Measurements from ENCODE around the gene CISH.

The CISH gene

DNA sequence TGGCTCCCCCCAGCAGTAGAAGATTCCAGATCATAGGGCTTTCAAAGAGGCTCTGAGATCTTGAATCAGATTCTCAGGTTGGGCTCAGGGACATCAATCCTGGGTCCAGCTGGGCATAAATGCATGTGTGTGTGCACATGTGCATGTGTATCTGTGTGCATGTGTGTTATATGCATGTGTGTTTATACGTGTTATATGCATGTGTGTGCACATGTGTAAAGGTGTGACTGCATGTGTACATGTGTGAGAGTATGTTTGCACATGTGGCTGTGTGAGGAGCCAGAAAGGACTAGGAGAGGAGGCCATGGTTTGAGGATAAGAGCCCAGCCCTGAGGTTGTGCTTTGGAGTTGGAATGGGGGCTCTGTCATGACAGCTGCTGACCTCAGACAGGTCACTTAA is 3.6 kb upstream of the CISH start:
- no peak for DNase-seq

DNA sequence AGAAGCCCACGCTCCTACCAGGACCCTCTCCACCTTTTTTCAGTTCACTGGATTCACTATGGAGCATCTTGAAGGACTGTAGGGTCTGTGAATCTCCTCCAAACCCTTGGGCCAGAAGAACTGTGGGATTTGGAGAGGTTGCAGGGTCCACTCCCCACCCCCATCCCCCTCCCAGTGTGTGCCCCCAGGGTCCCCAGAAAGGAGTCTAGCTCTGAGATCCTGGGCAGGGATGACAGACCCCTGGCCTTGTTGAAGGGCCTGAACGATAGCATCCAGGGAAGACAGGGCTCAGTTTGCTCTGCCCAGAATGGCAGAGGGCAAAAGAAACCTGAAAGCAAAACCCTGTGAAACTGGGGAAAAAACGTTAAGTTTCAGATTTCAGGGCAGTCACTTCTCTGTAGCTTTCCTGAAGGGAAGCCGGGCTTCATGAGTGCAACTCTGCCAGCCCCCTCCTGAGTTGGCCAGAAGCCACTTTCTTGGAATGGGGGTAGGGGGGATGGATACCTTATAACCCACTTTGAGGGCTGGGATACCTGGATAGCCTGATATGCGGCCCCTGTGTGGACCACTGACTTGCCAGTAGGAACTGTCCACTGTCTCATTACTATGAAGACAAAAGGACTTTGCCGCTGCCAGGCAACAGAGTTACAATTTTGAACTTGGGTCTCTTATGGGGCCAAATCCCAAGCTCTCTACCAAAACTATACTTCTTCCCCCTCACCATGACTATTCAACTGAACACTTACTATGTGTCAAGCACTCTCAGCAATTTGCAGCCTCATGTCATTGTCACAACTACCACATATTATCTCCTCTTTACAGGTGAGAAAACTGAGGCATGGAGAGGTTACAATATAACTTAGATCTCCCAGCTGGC is 1.6 kb upstream of the CISH start:
- DNase-seq: no peak

DNA sequence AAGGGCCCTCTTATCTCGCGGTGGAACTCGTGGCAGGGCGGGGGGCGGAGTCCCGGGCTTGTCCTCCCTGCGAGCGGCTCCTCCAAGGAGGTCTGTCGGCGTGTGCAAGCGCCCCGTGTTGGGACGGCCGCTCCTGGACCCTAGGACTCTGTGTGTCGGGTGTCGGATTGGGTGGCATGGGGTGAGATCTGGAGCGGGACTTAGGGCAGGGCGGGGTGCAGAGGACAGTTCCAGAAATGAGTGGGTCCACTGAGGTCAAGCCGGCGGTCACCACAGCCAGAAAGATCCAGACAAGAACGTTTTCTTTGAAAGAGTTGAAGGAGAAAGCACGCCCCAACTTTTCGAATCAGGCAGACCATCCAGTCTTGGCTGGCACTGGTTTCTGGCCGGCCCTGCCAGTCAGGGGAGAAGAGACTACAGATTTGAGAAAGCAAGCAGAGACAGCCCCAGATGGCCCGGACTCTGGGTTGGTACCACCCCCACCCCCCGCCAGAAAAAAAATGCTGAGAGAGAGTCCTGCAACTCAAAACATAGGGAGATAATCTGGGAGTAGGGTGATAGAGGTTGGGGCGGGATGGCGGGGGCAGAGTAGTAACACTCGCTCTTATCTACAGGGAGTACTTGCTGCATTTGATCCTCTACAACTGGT is 784 bp upstream of the CISH start:
- no peak for DNase-seq

DNA sequence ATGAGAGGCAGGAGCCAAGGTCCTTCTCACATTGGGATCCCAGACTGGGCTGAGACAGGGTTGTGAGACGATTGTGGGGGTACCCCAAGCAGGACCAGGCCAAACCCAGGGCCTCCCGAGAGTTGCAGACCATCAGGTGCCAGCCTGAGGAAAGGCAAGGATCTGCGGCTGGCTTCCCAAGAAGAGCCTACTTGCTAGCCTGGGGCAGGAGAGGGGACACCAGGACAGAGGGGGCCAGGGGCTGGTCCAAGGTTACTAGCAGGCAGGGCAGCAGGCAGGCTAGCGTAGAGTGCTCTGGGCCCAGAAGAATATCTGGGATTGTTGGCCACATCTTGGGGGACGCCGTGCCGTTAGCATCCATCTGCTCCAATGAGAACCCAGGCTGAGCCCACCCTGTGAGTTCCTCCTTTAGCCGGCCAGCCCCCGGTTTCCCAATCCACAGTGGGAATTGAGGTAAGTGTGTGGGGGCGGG is 546 bp downstream of the CISH start:
- no peak for DNase-seq

GRCh38 chr3:50610181-50610971 is 1.2 kb downstream of the CISH start:
- no peak for DNase-seq

DNA sequence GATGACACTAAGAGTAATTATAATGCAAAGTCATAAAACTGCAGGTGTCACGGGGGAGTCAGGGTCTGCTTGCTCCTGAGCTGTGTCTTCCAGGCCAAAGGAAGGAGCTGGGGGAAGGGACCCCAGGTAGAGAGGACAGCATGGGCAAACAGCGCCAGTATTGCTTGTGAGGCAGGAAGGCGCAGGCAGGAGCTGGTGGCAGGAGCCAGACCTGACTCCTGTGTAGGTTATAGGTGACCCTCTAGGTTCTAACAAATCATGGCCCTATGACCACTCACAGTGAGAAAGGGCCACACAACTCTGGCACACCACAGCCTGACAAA is 1.9 kb downstream of the CISH start:
- DNase-seq: no peak

DNA sequence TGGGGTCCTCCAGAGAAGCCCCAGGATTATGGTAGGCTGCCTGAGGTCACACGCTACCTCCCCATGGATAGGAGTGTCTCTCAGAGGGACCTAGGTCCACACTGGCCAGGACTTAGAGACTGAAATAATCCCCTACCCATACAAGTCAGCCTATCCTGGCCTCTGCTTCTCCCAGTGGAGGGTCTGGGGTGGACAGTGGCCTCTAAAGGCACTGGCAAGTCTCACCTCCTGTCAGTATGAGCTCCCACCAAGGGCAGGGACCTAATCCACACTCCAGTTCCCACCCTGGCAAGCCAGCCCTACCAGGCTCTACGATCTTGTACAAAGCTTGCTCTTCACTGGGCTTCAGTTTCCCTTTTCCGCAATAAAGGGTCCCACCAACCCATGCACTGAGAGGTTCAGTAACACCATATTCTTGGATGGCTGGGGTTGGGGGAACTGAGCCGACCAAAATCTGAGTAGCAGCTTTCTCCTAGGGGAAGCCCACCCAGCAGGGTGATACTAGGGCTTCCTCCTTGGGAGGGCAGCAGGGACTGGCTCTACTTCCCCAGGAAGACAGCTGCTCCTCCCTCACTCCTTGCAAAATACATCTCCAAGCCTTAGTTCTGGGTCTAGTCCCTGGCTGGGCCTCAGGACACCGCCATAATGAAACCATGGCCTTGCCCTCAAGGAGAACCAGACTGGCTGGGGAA is 2.4 kb downstream of the CISH start:
- DNase-seq: no peak

GRCh38 chr3:50608278-50608677 is 3.3 kb downstream of the CISH start:
- no peak for DNase-seq

DNA sequence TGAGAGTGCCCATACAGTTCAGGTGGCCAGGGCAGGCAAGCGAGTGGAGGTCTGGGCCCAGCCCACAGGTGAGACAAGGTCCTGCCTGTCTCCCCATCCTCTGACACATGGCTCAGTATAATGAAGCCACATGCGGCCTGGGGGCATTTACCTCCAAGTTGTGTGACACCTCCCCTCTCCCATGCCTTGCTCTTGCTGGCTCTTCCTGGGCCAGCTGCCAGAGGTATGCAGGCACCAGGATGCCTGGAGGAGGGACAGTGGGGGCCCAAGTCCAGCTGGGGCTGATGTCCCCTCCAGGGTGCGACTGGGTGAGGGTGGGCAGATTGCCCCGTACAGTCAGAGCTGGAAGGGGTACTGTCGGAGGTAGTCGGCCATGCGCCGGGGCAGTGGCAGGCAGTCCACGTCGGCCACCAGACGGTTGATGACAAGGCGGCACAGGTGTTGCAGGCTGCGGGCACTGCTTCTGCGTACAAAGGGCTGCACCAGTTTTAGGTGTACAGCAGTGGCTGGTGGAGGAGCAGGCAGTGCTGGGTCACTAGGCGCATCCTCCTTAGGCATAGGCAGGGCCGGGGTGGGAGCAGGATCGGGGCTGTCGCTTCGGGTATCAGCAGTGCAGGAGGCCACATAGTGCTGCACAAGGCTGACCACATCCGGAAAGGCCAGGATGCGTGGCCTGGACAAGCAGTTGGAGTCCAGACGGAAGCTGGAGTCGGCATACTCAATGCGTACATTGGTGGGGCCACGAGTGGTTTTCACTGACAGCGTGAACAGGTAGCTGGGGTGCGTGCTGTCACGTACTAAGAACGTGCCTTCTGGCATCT is 4.1 kb downstream of the CISH start:
- DNase-seq: no peak

DNA sequence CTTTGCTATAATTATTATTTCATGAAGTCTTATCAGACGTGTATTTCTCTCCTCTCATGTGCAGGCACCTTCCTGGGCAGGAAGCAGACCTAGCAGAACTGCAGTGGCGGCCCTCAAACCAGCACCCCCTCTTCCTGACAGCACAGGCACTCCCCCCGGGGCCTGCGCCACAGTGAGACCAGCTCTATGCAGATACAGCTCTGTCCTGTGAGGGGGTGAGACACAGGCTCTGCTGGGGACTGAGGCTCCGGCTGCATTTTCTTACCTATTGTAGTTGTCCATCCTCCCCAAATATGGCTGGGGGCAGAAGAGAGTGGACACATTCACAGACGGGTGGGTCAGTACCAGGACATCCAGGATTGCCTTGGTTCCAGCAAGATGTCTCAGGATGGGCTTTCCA is 5.0 kb downstream of the CISH start:
- DNase-seq: no peak

- no peak for DNase-seq
These were observed 5.7 kb downstream of the CISH start for GRCh38 chr3:50605901-50606326.

GRCh38 chr3:50604628-50605588 is 6.7 kb downstream of the CISH start:
- no peak for DNase-seq

DNA sequence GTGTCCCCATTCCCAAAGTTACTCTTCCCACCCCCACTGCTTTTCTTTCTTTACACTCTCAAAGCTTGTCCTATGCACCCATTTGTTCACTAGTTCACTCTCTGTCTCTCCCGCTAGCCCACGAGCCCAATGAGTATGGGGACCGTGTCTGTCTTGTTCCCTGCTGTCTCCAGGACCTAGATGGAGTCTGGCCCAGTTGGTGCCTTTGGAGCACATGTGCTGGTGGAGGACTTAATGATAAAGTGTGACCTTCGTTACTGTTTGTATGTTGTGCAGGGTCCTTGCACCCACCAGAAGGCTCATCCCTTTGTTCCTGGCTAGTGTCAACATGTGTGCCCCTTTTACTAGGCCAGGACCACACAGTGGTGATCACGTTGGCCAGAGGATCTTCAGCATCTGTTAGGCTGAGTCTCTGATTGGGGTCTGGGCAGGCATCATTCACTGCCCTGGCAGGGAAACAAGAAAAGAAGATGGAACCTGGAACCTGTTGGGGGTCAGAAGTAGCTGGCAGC is 7.4 kb downstream of the CISH start:
- DNase-seq: no peak

DNA sequence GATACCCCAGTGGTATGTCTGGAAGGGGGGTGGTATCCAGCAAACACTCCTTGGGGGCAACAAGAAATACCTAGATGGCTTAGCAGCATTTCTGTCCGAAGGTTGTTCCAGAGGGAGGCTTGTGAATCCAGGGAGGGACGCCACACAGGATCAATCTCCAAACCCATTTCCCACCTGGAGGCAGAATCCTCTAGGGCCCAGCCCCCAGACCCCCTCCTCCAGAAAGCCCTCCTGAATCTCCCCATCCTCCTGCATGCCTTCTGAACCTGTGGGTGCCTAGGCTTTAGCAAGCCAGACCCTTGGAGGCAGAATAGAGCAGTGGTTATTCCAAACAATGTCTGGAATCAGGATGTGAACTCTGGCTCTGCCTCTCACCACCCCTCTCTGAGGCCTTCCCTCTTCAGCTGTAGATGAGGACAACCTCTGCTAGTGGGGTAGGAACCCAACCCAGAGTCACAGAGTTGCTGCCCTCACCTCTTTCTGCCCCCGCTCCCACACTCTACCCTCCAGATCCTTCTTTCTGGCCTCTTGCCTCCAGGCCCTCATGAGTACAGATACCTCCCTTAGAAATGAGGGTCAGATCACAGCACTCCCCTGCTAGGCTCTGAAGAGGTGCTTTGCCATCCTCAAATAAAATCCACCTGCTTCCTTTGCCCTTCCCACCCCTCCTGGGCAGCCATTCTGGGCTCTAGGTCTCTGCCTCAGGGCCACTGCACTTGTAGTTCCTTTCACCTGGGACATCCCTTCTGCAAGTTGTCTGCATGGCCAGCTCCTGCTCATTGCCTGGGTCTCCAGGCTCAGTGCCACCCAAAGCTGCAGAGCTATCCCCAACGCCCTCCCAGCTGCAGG is 8.1 kb downstream of the CISH start:
- DNase-seq: no peak

DNA sequence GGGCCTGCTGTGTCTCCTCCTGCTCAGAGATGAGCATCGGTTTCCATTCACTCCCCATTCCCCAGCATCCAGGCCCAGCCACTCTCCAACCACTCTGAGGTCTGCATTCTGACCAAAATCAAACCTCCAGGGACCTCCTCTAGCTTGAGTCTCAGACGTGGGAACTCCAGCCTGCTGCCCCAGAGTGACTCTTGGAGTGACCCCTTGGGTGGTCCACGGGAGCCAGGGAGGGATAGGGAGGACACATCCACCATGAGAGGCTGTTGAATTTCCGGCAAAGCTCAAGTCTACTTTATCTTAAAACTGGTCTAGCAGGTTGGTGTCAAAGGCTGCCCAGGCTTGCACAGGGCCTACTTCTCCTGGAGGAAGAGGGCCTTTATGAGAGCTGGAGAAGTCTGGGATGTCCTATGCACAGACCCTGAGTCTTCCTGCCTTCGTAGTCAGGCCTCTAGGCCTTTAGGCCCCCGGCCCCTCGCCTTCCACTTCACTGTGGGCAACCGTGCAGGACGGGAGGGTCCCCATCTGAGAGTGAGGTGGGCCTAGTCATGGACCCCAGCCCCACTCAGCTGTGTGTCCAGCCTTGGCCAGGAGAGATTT is 8.9 kb downstream of the CISH start:
- DNase-seq: no peak

- DNase-seq: peak; percentile 89
These were observed 10.6 kb downstream of the CISH start for GRCh38 chr3:50600841-50601591.

DNA sequence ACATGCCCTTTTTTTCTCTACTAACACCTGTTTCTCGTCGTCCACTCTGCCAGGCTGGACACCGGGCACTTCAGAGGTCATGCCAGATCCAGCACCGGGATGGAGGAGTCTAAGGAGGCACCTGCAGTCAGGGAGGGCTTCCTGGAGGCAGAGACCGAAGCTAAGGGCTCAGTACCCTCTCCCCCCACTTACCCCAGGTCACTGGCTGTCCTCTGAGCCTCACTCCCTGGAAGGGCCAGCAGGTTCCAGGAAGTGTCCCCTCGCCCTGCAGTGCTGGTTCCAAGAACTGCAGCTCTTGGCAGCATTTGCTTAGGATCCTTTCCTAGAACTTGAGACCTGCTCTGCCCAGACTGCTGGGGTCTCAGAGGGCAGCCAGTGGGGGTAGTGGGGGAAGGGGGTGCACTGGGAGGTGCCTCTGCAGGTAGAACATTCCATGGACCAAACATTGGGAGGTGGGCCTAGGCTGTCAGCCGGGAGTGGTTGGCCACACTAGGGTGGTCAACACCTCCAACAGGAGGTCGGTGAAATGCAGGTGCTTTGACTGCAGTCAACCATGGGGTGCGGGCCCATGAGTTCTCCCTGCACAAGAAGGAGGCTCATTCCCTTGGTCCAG is 11.3 kb downstream of the CISH start:
- DNase-seq: no peak

DNA sequence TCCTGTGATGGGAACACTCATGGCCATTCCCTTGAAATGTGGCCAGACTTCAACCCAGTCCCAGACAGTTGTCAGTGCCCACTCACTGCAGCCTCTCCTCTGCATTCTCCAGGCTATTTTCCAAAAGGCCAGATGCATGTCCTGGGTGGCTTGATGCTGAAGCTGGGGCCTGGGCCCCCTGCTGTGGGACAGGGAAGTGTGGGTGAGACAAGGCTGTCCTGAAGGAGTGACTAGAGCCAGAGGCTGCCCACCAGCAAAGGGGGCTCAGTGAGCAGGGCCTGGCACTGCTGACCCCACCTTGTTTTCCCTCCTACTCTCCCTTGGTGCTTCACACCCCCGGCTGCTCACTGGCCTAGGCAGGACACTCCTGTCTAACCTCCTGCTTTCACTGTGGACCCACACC is 11.9 kb downstream of the CISH start:
- DNase-seq: no peak
